Measurements from ENCODE around the gene TNK2.
"Not testable (repeated sequence)": the region's sequence is repeated elsewhere in the genome, so short reads cannot be mapped to it uniquely, and the experiment has no call there.

Gene TNK2

GRCh38 chr3:195870442-195870841, 37.9 kb downstream of the TNK2 start:
- DNase-seq (ENCODE audit: low read depth): no peak

DNA sequence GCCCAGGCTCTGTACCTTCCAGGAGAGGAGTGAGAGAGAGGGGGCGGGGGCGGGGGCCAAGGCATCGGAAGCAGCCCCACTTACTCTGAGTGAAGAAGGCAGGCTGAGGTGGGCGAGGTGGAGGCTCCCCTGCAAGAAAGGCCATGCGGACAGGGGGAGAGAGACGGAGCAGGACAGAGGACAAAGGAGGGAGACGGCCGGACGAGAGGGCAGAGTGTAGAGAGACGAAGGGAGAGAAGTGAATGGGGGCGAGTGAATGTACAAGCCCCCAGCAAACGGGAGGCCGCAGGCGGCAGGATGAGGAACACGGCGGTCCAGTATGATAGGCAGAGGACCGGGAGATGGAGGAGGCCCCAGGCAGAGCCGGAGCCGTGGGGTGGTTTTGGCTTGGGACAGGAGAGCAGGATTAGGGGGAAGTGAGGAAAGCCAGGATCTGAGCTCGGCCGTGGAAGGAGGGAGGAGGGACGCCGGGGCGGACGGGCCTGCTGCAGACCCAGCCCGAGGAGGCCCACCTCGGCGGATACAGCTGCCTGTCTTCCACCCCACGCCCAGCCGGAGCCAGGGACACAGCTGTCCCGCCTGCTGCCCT, 38.8 kb downstream of the TNK2 start:
- DNase-seq (ENCODE audit: low read depth): no peak

- no peak for DNase-seq (ENCODE audit: low read depth)
Measured at GRCh38 chr3:195868866-195869412, 39.4 kb downstream of the TNK2 start.

- DNase-seq (ENCODE audit: low read depth): no peak
Measured at GRCh38 chr3:195868336-195868865, 40.0 kb downstream of the TNK2 start.

DNA sequence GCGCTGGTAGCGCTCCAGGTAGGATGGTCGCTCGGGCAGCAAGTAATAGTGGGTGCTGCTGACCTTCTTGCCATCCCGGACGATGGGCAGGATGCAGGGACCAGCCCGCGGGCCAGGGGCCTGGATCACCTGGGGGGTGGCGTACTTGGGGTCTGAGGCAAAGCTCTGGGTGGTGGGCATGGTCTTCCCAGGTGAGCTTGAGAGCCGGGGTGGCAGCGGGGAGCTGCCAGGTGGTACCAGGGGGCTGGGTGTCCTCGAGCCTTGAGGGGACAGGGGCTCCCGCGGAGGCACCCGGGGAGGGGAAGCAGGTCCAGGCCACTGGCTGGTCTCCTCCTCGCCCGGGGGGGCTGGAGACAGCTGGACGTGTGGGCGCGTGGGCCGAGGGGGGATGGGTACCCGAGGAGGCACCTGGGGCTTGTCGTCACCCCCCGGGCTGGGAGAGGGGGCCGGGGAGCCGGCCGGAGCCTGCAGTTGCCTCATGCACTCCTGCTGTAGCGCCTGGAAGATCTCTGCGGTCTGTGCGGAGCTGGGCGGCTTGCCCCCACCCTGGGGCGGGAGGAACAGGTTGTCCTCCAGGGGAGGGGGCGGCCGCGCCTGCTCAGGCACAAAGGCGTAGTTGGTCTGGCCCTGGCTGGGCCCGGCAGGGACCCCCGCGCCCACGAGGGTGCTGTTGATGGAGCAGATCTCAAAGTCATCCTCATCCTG, 40.6 kb downstream of the TNK2 start:
- no peak for DNase-seq (ENCODE audit: low read depth)

DNA sequence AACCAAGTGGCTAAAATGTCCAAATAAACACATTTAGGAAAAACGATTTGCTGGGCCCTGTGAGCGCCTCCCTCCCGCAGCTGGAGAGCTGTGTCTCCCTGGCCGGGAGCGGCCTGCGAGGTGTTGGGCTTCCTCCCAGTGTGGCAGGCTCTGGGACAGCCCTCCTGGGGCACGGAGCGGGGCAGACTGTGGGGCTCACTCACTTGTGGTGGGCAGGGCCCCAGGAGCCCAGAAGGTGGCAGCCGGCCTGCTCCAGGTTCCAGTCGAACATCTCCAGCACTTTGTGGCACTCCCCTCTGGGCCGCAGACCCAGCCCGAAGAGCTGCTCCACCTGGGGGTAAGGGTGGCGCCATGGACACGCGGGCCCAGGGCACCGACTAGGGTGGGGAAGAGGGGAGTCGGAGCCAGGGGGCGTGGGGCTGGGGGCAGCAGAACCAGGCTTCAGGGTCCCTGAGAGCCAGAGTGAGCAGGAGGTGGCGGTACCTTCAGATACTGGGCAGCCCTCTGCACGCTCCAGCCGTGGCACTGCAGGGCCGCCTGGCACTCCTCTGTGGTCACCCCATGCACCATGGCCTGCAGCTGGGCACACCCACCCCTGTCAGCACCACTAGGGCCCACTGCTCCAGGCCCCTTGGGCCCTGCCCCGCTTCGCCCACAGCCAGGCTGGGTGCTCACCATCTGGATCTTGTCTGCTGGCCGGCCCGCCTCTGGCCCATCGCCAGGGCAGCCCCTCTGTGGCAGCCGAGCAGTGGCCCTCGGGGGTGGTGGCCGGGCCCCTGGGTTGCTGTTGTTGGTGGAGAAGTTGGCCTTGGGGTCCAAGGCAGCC, 41.5 kb downstream of the TNK2 start:
- no peak for DNase-seq (ENCODE audit: low read depth)

- no peak for DNase-seq (ENCODE audit: low read depth)
Measured at GRCh38 chr3:195865752-195866151, 42.6 kb downstream of the TNK2 start.

- DNase-seq (ENCODE audit: low read depth): peak; percentile 45
Measured at GRCh38 chr3:195863121-195864061, 45.0 kb downstream of the TNK2 start.

DNA sequence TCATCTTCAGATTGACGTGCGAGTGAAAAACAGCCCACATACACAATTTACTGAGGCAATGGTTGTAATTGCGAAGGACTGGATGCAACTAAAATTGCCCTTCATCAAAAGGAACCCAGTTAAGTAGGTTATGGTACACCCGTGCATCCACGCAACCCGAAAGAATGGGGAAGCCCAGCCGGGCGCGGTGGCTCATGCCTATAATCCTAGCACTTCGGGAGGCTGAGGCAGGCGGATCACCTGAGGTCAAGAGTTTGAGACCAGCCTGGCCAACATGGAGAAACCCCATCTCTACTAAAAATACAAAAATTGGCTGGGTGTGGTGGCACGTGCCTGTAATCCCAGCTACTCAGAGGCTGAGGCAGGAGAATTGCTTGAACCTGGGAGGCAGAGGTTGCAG, 46.0 kb downstream of the TNK2 start:
- not testable (repeated sequence) for DNase-seq (ENCODE audit: low read depth)

DNA sequence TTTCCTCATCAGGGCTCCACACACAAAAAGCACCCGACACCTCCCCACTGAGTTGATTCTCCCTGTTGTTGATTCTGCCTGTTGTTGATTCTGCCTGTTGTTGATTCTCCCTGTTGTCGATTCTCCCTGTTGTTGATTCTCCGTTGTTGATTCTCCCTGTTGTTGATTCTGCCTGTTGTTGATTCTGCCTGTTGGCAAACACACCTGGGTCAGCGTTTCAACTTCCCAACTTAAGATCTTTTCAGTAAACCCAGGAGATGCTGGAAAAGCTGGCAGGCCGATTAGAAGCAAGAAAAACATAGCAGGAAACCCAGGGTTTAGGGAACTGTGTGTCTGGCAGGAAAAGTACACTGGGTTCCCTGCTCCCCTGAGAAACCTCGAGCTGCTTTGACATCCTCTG, 47.9 kb downstream of the TNK2 start:
- DNase-seq (ENCODE audit: low read depth): no peak

- no peak for DNase-seq (ENCODE audit: low read depth)
Measured at GRCh38 chr3:195859846-195860411, 48.4 kb downstream of the TNK2 start.

DNA sequence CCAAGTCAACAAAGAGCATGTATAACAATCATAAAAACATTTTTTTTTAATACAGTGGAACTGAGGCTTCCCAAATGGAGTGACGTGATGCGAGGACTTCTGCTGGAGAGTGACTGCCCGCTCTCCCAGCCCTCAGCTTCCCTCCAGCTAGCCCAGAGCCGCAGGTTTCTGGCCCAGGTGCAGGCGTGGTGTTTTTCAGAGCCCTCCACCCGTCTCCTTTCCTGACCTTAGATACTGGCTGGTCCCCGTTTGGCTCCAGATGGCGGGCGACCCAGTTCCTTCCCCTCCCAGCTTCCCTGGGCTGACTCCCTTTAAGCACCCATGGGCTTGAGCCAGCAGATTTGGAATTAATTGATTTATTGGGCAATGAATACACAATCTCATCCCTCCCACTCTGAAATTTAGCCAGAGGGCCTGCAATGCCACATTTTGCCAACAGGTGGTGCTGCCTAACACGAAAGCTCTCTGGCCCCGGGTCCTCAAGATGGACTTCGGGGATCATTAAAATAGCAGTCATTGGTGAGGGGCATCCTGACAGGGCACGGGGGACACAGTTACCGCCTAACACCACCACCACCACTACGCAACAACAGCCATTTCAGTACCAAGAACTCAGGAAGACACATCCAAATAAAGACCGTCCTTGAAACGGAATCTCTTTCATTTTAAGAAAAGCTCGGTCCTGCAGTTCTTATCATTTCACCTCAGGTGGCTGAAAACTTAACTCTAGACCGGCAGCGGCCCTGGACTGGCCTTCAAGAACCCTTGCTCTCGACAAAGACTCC, 49.1 kb downstream of the TNK2 start:
- no peak for DNase-seq (ENCODE audit: low read depth)

- DNase-seq (ENCODE audit: low read depth): peak; percentile 64
Measured at GRCh38 chr3:195856410-195857084, 51.8 kb downstream of the TNK2 start.

GRCh38 chr3:195855471-195856409, 52.6 kb downstream of the TNK2 start:
- no peak for DNase-seq (ENCODE audit: low read depth)

DNA sequence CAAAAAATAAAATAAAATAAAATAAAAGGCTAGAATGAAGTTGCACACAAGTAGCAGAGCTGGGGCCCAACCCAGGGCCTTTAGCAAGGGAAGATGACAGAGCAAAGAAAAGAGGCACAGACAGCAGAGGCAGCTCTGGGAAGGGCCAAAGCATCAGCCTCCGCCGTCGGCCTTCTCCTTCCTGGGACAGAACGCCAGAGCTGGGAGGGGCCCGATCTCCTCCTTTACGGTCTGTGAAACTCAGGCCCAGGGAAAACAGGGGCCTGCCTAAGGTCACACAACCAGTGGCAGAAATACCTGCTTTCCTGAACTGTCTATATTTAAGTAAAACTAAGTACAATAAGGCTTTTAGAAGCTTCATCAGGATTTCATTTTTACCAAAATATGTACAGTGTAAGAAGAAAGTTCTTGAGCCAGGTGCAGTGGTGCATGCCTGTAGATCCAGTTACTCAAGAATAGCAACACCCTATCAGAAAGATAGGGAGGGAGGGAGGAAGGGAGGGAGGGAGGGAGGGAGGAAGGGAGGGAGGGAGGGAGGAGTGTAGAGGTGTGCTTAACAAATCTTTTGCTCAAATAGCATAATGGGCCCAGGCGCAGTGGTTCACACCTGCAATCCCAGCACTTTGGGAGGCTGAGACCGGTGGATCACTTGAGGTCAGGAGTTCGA, 53.6 kb downstream of the TNK2 start:
- no peak for DNase-seq (ENCODE audit: low read depth)

GRCh38 chr3:195853996-195854395, 54.4 kb downstream of the TNK2 start:
- DNase-seq (ENCODE audit: low read depth): no peak

GRCh38 chr3:195853036-195853435, 55.3 kb downstream of the TNK2 start:
- no peak for DNase-seq (ENCODE audit: low read depth)
